Bronchus fibroblast of lung (primary cell): ENCODE results near the gene RNASEH2B. TPM values are rescaled to one million over a fixed set of nuclear protein-coding genes. Genes with fewer than 3 reads are reported as not detected.

Source experiments
- total RNA-seq: library from RNA; depleted of rRNA; stranded (reverse); fragments of >200 nt; gene quantifications from 2 replicates; pipeline ENCODE4 v1.2.3, GENCODE V29; 2015

The RNASEH2B gene, protein sequence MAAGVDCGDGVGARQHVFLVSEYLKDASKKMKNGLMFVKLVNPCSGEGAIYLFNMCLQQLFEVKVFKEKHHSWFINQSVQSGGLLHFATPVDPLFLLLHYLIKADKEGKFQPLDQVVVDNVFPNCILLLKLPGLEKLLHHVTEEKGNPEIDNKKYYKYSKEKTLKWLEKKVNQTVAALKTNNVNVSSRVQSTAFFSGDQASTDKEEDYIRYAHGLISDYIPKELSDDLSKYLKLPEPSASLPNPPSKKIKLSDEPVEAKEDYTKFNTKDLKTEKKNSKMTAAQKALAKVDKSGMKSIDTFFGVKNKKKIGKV
- 42.5 and 49.8 TPM in 2 replicates for total RNA-seq

DNA sequence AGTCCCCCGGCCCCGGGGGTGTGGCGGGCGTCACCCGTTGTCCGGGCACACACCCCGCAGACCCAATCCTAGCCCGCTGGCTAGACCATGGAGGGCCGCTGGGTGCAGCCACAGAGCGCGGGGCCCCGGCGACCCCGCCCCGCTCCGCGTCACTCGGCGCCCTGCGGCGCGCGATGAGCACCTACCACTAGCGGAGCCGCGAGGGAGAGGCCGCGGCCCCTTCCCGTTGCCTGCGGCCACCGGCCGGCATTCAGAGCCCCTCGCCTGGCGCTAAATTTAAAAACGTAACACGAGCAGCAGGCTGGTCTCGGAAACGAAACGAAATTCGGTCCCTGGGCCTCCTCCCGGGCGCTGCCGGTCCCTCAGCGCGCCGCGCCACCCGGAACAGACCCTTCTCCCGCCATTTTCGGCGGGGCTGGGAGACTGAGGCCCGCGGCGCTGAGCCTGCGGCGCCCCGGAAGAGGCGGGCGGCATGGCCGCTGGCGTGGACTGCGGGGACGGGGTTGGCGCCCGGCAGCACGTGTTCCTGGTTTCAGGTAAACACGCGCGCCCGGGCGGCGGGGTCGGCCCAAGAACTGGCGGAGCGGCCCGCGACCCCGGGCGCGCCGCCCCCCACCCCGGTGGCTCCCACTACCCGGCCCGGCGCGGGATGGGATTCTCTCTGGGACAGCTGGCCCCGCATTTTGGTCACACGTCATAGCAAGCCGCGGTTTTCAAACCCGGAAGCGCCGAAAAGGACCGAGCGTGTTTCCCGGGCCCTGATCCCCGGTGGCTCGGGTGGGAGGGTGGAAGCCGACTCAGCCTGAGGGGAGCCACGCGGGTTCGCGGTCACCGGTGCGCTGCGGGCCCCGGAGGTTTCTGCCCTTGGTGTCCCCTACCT is at the start of gene RNASEH2B:
RNASEH2B (plus strand) TSS at position 187 of the 880 bp plus-strand sequence; CDS start at position 473, 286 bp downstream.

Other genes with a start within 250 kb of the RNASEH2B start
- gene DLEU7, start 66.1 kb upstream of the RNASEH2B start, total RNA-seq = not detected in 2 replicates
- not detected in 2 replicates for gene C13orf42, start 201.5 kb downstream of the RNASEH2B start, total RNA-seq